ENCODE results near the gene INS. TPM values are rescaled to one million over a fixed set of nuclear protein-coding genes. Genes with fewer than 3 reads are reported as not detected.
A peak's percentile ranks its signal among the peaks of the same experiment; 100 is the strongest.

Gene INS
- total and polyA plus RNA-seq, 2 donors from 2014 or later = not detected

GRCh38 chr11:2186669-2187279 lies 25.8 kb upstream of the INS start:
- Histone ChIP-seq H3K4me1 (ENCODE audit: control insufficient read depth in 2 of 3, insufficient read depth in 2 of 3, low read depth in 1 of 3, low read length in 3 of 3) (peaks cover 0 to 2% (median 0%) of the 10 kb centered on the region in 3 donors), H3K27me3 (ENCODE audit: control insufficient read depth, insufficient read depth, low read length) (peaks cover 3% of the 10 kb centered on the region), H3K9me3 (ENCODE audit: control insufficient read depth in 2 of 3, insufficient read depth in 1 of 3, low read length in 3 of 3) (no peaks in the 10 kb centered on the region), H3K4me3 (ENCODE audit: low read length in 3 of 3) (no peak overlapping the region), H3K27ac (ENCODE audit: low read depth in 2 of 2, low read length in 2 of 2) (no peak overlapping the region), H3K36me3 (ENCODE audit: control insufficient read depth in 2 of 3, insufficient read depth in 3 of 3, low read length in 3 of 3) (peaks cover 0 to 5% (median 0%) of the 10 kb centered on the region in 3 donors), H3K9ac (ENCODE audit: low read length in 3 of 3) (no peak overlapping the region)
- FAIRE-seq (no peak), DNase-seq (peak in 3 of 5 donors; percentile 58 to 71 (median 68))
- TF ChIP-seq, protein P1, sequence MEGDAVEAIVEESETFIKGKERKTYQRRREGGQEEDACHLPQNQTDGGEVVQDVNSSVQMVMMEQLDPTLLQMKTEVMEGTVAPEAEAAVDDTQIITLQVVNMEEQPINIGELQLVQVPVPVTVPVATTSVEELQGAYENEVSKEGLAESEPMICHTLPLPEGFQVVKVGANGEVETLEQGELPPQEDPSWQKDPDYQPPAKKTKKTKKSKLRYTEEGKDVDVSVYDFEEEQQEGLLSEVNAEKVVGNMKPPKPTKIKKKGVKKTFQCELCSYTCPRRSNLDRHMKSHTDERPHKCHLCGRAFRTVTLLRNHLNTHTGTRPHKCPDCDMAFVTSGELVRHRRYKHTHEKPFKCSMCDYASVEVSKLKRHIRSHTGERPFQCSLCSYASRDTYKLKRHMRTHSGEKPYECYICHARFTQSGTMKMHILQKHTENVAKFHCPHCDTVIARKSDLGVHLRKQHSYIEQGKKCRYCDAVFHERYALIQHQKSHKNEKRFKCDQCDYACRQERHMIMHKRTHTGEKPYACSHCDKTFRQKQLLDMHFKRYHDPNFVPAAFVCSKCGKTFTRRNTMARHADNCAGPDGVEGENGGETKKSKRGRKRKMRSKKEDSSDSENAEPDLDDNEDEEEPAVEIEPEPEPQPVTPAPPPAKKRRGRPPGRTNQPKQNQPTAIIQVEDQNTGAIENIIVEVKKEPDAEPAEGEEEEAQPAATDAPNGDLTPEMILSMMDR (IDR thresholded peaks at IDR 0.05; ENCODE audit: borderline replicate concordance, extremely low read depth, insufficient read depth) = peak; percentile 16
- intact Hi-C loops (cut with DNase I) = no loop called here

DNA sequence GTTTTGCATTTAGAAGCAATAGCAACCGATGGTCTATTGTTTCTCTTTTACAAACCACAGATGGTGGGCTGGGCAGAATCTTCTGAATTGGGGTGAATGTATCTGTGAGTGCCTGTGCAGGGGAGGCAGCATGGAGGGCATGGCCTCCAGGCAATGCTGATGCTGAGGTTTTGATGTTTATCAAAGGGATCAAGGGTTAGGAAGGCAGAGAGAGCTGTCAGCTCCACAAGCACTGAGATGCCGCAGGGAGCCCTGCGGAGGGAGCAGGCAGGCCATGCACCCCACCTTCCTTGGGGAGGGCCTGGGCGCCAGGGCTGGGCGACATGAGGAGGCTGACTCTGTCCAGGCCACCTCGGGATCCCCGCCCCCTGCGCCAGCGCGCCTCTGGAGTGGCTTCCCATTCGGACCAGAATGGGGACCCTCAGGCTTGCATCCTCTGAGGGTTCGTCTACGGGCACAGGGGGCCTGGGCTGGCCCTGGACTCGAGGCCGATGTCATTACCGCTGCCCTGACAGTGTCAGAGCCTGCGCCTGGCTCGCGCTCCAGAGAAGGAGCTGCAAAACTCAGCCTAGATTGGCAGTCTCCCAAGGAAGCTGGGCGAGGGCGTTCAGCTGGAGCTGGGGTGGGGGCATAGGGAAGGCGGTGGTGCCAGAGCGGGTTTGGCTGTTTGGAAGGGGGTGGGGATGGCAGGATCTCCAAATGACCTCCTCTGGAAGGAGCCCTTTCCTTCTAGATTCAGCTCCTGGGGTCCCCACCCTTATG lies 24.5 kb upstream of the INS start:
- Histone ChIP-seq H3K27ac (ENCODE audit: low read depth in 2 of 2, low read length in 2 of 2) (no peak overlapping the region), H3K4me1 (ENCODE audit: control insufficient read depth in 2 of 3, insufficient read depth in 2 of 3, low read depth in 1 of 3, low read length in 3 of 3) (peaks cover 0 to 2% (median 0%) of the 10 kb centered on the region in 3 donors), H3K4me3 (ENCODE audit: low read length in 3 of 3) (no peak overlapping the region), H3K9me3 (ENCODE audit: control insufficient read depth in 2 of 3, insufficient read depth in 1 of 3, low read length in 3 of 3) (no peaks in the 10 kb centered on the region), H3K9ac (ENCODE audit: low read length in 3 of 3) (no peak overlapping the region), H3K36me3 (ENCODE audit: control insufficient read depth in 2 of 3, insufficient read depth in 3 of 3, low read length in 3 of 3) (peaks cover 0 to 5% (median 0%) of the 10 kb centered on the region in 3 donors), H3K27me3 (ENCODE audit: control insufficient read depth, insufficient read depth, low read length) (peaks cover 3% of the 10 kb centered on the region)
- intact Hi-C loops (cut with DNase I) = no loop called here
- FAIRE-seq = no peak
- DNase-seq = peak in 1 of 5 donors; percentile 53
- TF ChIP-seq, protein P1 (IDR thresholded peaks at IDR 0.05; ENCODE audit: borderline replicate concordance, extremely low read depth, insufficient read depth) = no peak

DNA sequence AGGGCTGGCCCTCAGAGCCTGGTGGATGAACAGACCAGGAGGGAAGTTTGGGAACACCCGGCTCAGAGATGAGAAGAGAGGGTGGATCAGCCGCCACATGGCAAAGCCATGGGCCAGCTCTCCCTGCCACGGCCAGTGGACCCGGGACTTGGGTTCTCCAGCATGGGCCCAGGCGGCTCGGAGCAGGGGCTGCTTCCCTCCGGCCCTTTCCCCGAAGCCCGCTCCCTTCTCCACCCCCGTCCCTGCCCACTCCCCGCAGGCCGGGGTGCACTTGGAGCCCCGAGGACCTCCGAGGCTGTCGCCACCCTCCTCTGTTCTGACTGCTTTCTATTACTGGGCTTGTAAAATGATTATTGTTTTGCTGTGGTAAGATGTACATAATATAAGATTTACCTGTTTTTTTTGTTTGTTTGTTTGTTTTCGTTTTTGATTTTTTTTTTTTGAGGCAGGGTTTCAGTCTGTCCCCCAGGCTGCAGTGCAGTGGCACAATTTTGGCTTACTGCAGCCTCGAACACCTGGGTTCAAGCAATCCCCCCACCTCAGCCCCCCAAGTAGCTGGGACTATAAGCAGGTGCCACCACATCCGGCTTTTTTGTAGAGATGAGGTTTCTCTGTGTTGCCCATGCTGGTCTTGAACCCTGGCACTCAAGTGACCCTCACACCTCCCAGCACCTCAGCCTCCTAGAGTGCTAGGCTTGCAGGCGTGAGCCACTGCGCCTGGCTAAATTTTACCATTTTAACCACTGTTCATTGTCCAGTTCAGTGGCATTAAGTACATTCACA lies 21.9 kb upstream of the INS start:
- DNase-seq (no peak), FAIRE-seq (no peak)
- TF ChIP-seq, protein P1 (IDR thresholded peaks at IDR 0.05; ENCODE audit: borderline replicate concordance, extremely low read depth, insufficient read depth) = no peak
- intact Hi-C loops (cut with DNase I) = no loop called here
- H3K27me3 ChIP-seq (ENCODE audit: control insufficient read depth, insufficient read depth, low read length) = peaks cover 3% of the 10 kb centered on the region
- no peak overlapping the region for H3K9ac ChIP-seq (ENCODE audit: low read length in 3 of 3)
- H3K27ac ChIP-seq (ENCODE audit: low read depth in 2 of 2, low read length in 2 of 2) = no peak overlapping the region
- H3K36me3 ChIP-seq (ENCODE audit: control insufficient read depth in 2 of 3, insufficient read depth in 3 of 3, low read length in 3 of 3) = peaks cover 0 to 5% (median 0%) of the 10 kb centered on the region in 3 donors
- no peak overlapping the region for H3K4me3 ChIP-seq (ENCODE audit: low read length in 3 of 3)
- no peaks in the 10 kb centered on the region for H3K9me3 ChIP-seq (ENCODE audit: control insufficient read depth in 2 of 3, insufficient read depth in 1 of 3, low read length in 3 of 3)
- H3K4me1 ChIP-seq (ENCODE audit: control insufficient read depth in 2 of 3, insufficient read depth in 2 of 3, low read depth in 1 of 3, low read length in 3 of 3) = peaks cover 0 to 2% (median 0%) of the 10 kb centered on the region in 3 donors
